HEK293 (cell line): ENCODE data around the gene PSAPL1.
A peak's percentile ranks its signal among the peaks of the same experiment; 100 is the strongest.

ENCODE experiments used
- CTCF ChIA-PET: fragments of 350-600 bp; formaldehyde crosslinking; extraction: SDS; loops from one replicate; lab custom pipeline; 2021; ENCODE audit warnings: antibody characterized with exemption; lab: Yijun Ruan, JAX
- POLR2A ChIA-PET: fragments of 300-600 bp; formaldehyde crosslinking; extraction: SDS; loops from one replicate; lab custom pipeline; 2020; ENCODE audit warnings: antibody characterized with exemption, inconsistent platforms; lab: Yijun Ruan, JAX
- H3K27ac ChIP-seq: fragments of 200-500 bp; sonication (Bioruptor generic); 2 replicates; pipeline ENCODE4 v1.5.1; 2014; ENCODE audit warnings: low read depth, low read length, control low read depth, inconsistent platforms; ENCODE audit errors: extremely low read depth
- H3K36me3 ChIP-seq, 2 experiments: fragments of 200-500 bp in 1 of 2; sonication (Bioruptor generic) in 1 of 2; 1 replicate in 1 of 2; 2 replicates in 1 of 2; pipeline ENCODE4 v1.5.1; 2014 to 2017; ENCODE audit warnings: inconsistent platforms in 2 of 2, low read length in 2 of 2; ENCODE audit not compliant: control insufficient read depth in 2 of 2, insufficient read depth in 1 of 2
- H3K4me1 ChIP-seq: fragments of 200-500 bp; sonication (Bioruptor generic); 2 replicates; pipeline ENCODE4 v1.5.1; 2014; ENCODE audit warnings: mild to moderate bottlenecking, low read length, inconsistent platforms; ENCODE audit not compliant: control insufficient read depth, insufficient read depth
- H3K4me3 ChIP-seq: 2 replicates; pipeline ENCODE4 v1.5.1; 2011; ENCODE audit warnings: low read depth, mild to moderate bottlenecking, control low read depth, low read length, moderate library complexity
- H3K9me3 ChIP-seq: fragments of 200-500 bp; sonication (Bioruptor generic); 2 replicates; pipeline ENCODE4 v1.5.1; 2014; ENCODE audit warnings: low read depth, low read length, inconsistent platforms; ENCODE audit not compliant: control insufficient read depth, insufficient read depth
- EGR2 ChIP-seq: fragments of 450-650 bp; formaldehyde crosslinking; IDR thresholded peaks from 2 replicates; pipeline ENCODE4 v1.5.1; 2016; ENCODE audit warnings: low read depth, missing biosample characterization, missing genetic modification characterization
- MEIS1 ChIP-seq: sonication (generic); formaldehyde crosslinking; IDR thresholded peaks from 2 replicates; pipeline ENCODE4 v1.8.1; 2022; ENCODE audit warnings: missing genetic modification reagents, mild to moderate bottlenecking, borderline replicate concordance
- ZNF341 ChIP-seq: fragments of 450-650 bp; formaldehyde crosslinking; IDR thresholded peaks from 2 replicates; pipeline ENCODE4; 2016; ENCODE audit warnings: low read depth, missing biosample characterization, missing genetic modification characterization

Gene PSAPL1

GRCh38 chr4:7381221-7381889 is 53.4 kb downstream of the PSAPL1 start:
- Histone ChIP-seq H3K9me3 (no peaks in the 10 kb centered on the region), H3K27ac (no peak overlapping the region), H3K4me3 (no peak overlapping the region), H3K36me3 (no peaks in the 10 kb centered on the region), H3K4me1 (no peaks in the 10 kb centered on the region)
- CTCF ChIA-PET = interaction anchor here (0.5 kb wide), 1 partner anchor 740 kb away, joined by 5 read pairs; no protein-coding TSS in a partner anchor
- peak; percentile 20; the same call in 1 of the 2 replicates for TF ChIP-seq EGR2 (tag by site-specific recombination)
- 0 out of 2 replicates have a peak, but pooled peaks have one; percentile 11 for TF ChIP-seq ZNF341 (tag by site-specific recombination)
- TF ChIP-seq MEIS1 (CRISPR knock-in tag) = no peak
- POLR2A ChIA-PET = no interaction called here
